Smooth muscle cell (in vitro differentiated cells): ENCODE results near the gene ILDR2. TPM values are rescaled to one million over a fixed set of nuclear protein-coding genes. Genes with fewer than 3 reads are reported as not detected.

ENCODE experiments used
- DNase-seq: peaks from one replicate; lab custom pipeline; 2025; ENCODE audit not compliant: unreplicated experiment; lab: John Stamatoyannopoulos, UW
- H2AFZ ChIP-seq: fragments of 200-600 bp; sonication (generic); 2 replicates; pipeline ENCODE4 v1.6.0; 2016; ENCODE audit warnings: antibody characterized with exemption, low read depth, mild to moderate bottlenecking
- H3F3A ChIP-seq: fragments of 200-600 bp; sonication (generic); 2 replicates; pipeline ENCODE4 v1.6.0; 2017; ENCODE audit warnings: antibody characterized with exemption, low read depth
- H3K27ac ChIP-seq: fragments of 200-600 bp; sonication (generic); 2 replicates; pipeline ENCODE4 v1.5.1; 2016; ENCODE audit warnings: low read depth, mild to moderate bottlenecking
- H3K27me3 ChIP-seq: fragments of 200-600 bp; sonication (generic); 2 replicates; pipeline ENCODE4 v1.6.1; 2016; ENCODE audit warnings: low read depth, mild to moderate bottlenecking
- H3K36me3 ChIP-seq: fragments of 200-600 bp; sonication (generic); 2 replicates; pipeline ENCODE4 v1.5.1; 2016; ENCODE audit warnings: low read depth
- H3K4me1 ChIP-seq: fragments of 200-600 bp; sonication (generic); 2 replicates; pipeline ENCODE4 v1.5.1; 2016; ENCODE audit warnings: low read depth
- H3K4me2 ChIP-seq: fragments of 200-600 bp; sonication (generic); 2 replicates; pipeline ENCODE4 v1.6.0; 2016; ENCODE audit warnings: mild to moderate bottlenecking
- H3K4me3 ChIP-seq: fragments of 200-600 bp; sonication (generic); 2 replicates; pipeline ENCODE4 v1.5.1; 2016; ENCODE audit warnings: mild to moderate bottlenecking
- H3K79me2 ChIP-seq: fragments of 200-600 bp; sonication (generic); 2 replicates; pipeline ENCODE4 v1.6.0; 2016; ENCODE audit warnings: low read depth, mild to moderate bottlenecking
- H3K9ac ChIP-seq: fragments of 200-600 bp; sonication (generic); 2 replicates; pipeline ENCODE4 v1.6.0; 2016; ENCODE audit warnings: low read depth
- H3K9me3 ChIP-seq: fragments of 200-600 bp; sonication (generic); replicated peaks from 2 replicates; pipeline ENCODE4 v1.5.1; 2016; ENCODE audit warnings: low read depth
- H4K20me1 ChIP-seq: fragments of 200-600 bp; sonication (generic); 2 replicates; pipeline ENCODE4 v1.6.0; 2016; ENCODE audit warnings: low read depth
- WGBS: methylation state at CpG from one replicate; pipeline ENCODE4 v1.1.7; 2016; ENCODE audit warnings: low lambda C conversion rate; 5-methylcytosine and 5-hydroxymethylcytosine counted together
- polyA plus RNA-seq: library from polyadenylated mRNA; unstranded; fragments of >200 nt; fragmentation: Nextera tagmentation; extraction: Ambion mirVana; gene quantifications from 2 replicates; pipeline ENCODE4 v1.2.1, GENCODE V29; 2016
- total RNA-seq: library from RNA; depleted of rRNA; stranded (reverse); fragments of >200 nt; gene quantifications from 2 replicates; pipeline ENCODE4 v1.2.3, GENCODE V29; 2014
- TF ChIP-seq, protein P1 (sequence below): fragments of 200-600 bp; sonication (generic); IDR thresholded peaks from 2 replicates; pipeline ENCODE4 v1.5.1; 2017; ENCODE audit warnings: borderline replicate concordance, mild to moderate bottlenecking, antibody characterized with exemption; ENCODE audit not compliant: insufficient read depth, poor library complexity, severe bottlenecking

Gene ILDR2
- total and polyA plus RNA-seq, 2 experiments from 2014 or later = 0.04 TPM; not detected in 1

DNA sequence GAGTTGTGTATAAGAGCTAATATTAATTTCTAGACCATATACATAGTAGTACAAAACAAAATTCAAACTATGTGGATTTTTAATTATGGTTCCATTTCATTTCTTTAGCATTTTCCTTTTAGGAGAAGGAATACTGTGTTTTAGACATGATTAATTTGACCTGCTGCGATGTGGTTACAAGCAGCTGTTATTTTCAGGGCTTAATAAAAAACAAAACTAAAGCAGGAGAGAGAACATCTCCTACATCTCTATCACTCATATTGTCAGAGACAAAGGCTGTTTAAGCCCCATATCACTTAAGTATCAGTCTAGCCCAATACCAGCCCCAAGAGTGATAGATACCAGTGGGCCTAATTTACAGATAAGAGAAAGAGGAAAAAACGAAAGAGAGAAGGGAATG, 47.6 kb downstream of the ILDR2 start:
- Histone ChIP-seq H3K27me3 (peaks cover 23% of the 10 kb centered on the region), H3K9ac (no peak overlapping the region), H3K79me2 (no peaks in the 10 kb centered on the region), H3F3A (no peaks in the 10 kb centered on the region), H3K4me2 (no peak overlapping the region), H3K4me1 (no peaks in the 10 kb centered on the region), H3K4me3 (no peak overlapping the region), H4K20me1 (no peaks in the 10 kb centered on the region), H3K36me3 (no peaks in the 10 kb centered on the region), H3K9me3 (no peaks in the 10 kb centered on the region), H2AFZ (no peak overlapping the region), H3K27ac (no peak overlapping the region)
- TF ChIP-seq, protein P1, sequence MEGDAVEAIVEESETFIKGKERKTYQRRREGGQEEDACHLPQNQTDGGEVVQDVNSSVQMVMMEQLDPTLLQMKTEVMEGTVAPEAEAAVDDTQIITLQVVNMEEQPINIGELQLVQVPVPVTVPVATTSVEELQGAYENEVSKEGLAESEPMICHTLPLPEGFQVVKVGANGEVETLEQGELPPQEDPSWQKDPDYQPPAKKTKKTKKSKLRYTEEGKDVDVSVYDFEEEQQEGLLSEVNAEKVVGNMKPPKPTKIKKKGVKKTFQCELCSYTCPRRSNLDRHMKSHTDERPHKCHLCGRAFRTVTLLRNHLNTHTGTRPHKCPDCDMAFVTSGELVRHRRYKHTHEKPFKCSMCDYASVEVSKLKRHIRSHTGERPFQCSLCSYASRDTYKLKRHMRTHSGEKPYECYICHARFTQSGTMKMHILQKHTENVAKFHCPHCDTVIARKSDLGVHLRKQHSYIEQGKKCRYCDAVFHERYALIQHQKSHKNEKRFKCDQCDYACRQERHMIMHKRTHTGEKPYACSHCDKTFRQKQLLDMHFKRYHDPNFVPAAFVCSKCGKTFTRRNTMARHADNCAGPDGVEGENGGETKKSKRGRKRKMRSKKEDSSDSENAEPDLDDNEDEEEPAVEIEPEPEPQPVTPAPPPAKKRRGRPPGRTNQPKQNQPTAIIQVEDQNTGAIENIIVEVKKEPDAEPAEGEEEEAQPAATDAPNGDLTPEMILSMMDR = no peak
- no peak for DNase-seq
- WGBS = 76% methylated on average over 2 of the region's 2 CpGs

DNA sequence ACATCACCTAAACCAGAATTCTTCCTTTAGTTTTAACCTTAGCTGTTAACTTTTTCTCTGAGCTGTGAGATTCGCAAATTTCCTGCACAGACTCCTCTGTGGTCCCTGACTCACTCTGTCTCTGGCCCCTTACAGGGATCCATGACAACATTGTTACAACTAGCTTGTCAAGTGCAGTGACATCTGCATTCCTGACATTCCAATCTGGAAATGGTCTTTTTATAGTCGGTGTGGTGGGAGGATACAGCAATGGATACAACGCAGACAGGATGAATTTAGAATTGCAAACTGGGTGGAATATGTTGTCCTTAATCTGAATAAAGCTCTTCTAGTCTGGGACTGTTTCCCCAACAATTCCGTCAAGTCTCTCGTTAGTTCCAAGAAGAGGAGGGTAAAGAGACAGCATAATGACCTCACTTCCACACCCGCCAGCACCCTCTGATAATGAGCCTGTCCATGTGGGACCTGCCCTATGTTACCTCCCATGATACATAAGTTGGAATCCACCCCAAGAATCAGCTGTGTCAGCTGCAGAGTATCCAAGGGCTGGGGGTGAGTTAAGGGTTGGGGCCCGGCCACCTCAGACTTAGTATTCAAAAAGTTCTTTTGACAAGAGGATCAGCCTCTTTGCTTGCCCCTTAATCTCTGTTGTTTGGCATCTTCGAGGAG, 49.4 kb downstream of the ILDR2 start:
- no peaks in the 10 kb centered on the region for H3K79me2 ChIP-seq
- H3K9me3 ChIP-seq = no peaks in the 10 kb centered on the region
- peak overlapping the region; percentile 45 for H3K27ac ChIP-seq
- no peaks in the 10 kb centered on the region for H3K36me3 ChIP-seq
- H3K4me3 ChIP-seq = no peak overlapping the region
- DNase-seq = no peak
- no peak overlapping the region for H2AFZ ChIP-seq
- no peaks in the 10 kb centered on the region for H3F3A ChIP-seq
- peaks cover 26% of the 10 kb centered on the region for H3K27me3 ChIP-seq
- TF ChIP-seq, protein P1 = no peak
- no peaks in the 10 kb centered on the region for H4K20me1 ChIP-seq
- H3K4me2 ChIP-seq = peak overlapping the region; percentile 30
- H3K9ac ChIP-seq = no peak overlapping the region
- no peaks in the 10 kb centered on the region for H3K4me1 ChIP-seq
- WGBS = 46% methylated on average over 8 of the region's 8 CpGs

DNA sequence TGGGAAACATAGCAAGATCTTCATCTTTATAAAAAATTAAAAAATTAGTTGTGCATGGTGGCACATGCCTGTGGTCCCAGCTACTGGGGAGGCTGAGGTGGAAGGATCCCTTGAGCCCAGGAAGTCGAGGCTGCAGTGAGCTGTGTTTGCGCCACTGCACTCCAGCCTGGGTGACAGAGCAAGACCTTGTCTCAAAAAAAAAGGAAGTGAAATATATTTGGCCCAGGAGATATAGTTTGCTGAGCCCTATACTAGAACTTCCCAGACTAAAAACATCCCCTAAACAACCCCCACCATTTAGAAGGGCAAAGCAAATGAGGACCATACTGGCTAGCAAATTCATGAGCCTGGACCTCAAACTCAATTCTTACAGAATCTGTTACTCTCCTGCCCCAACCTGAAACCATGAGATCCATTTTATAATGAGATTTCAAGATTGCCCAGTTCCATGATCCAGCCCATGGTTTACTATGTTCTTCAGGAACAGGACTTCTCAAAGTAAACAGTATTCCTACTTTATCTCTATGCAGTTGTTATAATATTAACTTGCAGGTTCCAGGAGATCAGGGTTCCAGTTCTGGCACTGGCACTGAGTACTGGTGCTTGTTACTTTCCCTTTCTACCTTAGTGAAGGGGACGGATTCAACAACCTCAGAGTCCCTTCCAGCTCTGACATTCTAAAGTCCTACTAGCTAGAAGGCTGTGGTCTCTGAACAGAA, 50.4 kb downstream of the ILDR2 start:
- Histone ChIP-seq H3K27ac (peak overlapping the region; percentile 45), H3K9ac (peak overlapping the region; percentile 2), H3K36me3 (no peaks in the 10 kb centered on the region), H3K9me3 (no peaks in the 10 kb centered on the region), H3F3A (no peaks in the 10 kb centered on the region), H3K4me1 (no peaks in the 10 kb centered on the region), H3K27me3 (peaks cover 35% of the 10 kb centered on the region), H3K4me2 (peak overlapping the region; percentile 30), H3K4me3 (no peak overlapping the region), H2AFZ (no peak overlapping the region), H3K79me2 (no peaks in the 10 kb centered on the region), H4K20me1 (no peaks in the 10 kb centered on the region)
- WGBS = 77% methylated on average over 3 of the region's 3 CpGs
- TF ChIP-seq, protein P1 = no peak
- no peak for DNase-seq
